GM23338 (cell line): ENCODE data around the gene FRAS1.

ENCODE experiments used
- CREB1 ChIP-seq: fragments of 250-450 bp; sonication (Bioruptor Pico); IDR thresholded peaks from 2 replicates; pipeline ENCODE4 v1.5.0; 2020; ENCODE audit warnings: low read depth, mild to moderate bottlenecking, moderate library complexity
- CTCF ChIP-seq, 2 experiments: fragments of 200-600 bp in 1 of 2; sonication (generic) in 1 of 2; conservative IDR thresholded peaks; 2 replicates each; pipeline versions ENCODE4 v1.5.1 to v1.6.1; 2016 to 2017; ENCODE audit warnings: antibody characterized with exemption in 2 of 2, low read depth in 2 of 2, mild to moderate bottlenecking in 2 of 2, moderate library complexity in 1 of 2
- ETS1 ChIP-seq: IDR thresholded peaks from 2 replicates; pipeline ENCODE4 v1.6.1; 2016; ENCODE audit warnings: antibody characterized with exemption
- EZH2 ChIP-seq: fragments of 200-600 bp; sonication (generic); IDR thresholded peaks from one replicate; pipeline ENCODE4 v1.8.0; 2017; ENCODE audit warnings: antibody characterized with exemption, mild to moderate bottlenecking, low read depth; ENCODE audit not compliant: unreplicated experiment
- EZH2phosphoT487 ChIP-seq: fragments of 200-600 bp; sonication (generic); IDR thresholded peaks from one replicate; pipeline ENCODE4 v1.8.1; 2018; ENCODE audit warnings: antibody characterized with exemption; ENCODE audit not compliant: unreplicated experiment
- JUNB ChIP-seq: IDR thresholded peaks from one replicate; pipeline ENCODE4 v1.6.1; 2016; ENCODE audit warnings: antibody characterized with exemption; ENCODE audit not compliant: unreplicated experiment
- POLR2AphosphoS5 ChIP-seq: IDR thresholded peaks from 2 replicates; pipeline ENCODE4 v1.6.1; 2016; ENCODE audit warnings: antibody characterized with exemption, low read depth
- REST ChIP-seq: IDR thresholded peaks from one replicate; pipeline ENCODE4 v1.6.1; 2018; ENCODE audit warnings: antibody characterized with exemption; ENCODE audit not compliant: unreplicated experiment

- no peak for TF ChIP-seq CTCF (conservative IDR thresholded peaks at IDR 0.05; ENCODE audit: low read depth in 2 of 2)
- no peak for TF ChIP-seq EZH2
- no peak for TF ChIP-seq EZH2phosphoT487
- no peak for TF ChIP-seq ETS1
- TF ChIP-seq REST, result no peak
- no peak for TF ChIP-seq JUNB
- no peak for TF ChIP-seq CREB1 (CRISPR knock-in tag)
- TF ChIP-seq POLR2AphosphoS5, result no peak
Observed at GRCh38 chr4:78553529-78554060, 496.5 kb downstream of the FRAS1 start.
